ENCODE results near the gene OXER1. TPM values are rescaled to one million over a fixed set of nuclear protein-coding genes. Genes with fewer than 3 reads are reported as not detected.
A peak's percentile ranks its signal among the peaks of the same experiment; 100 is the strongest.

Gene OXER1
- total RNA-seq (2014; rRNA removed; shearing (Covaris generic)) (not detected in 2 replicates), polyA plus RNA-seq (2016; fragmentation: Nextera tagmentation; extraction: Ambion mirVana) (not detected in 2 replicates)

- Histone ChIP-seq H3K4me3 (no peak within 1 kb of the TSS), H3K9me3 (ENCODE audit: low read depth) (no peaks in the 10 kb centered on the region), H4K20me1 (ENCODE audit: insufficient read depth) (no peaks in the 10 kb centered on the region), H3K27ac (no peak within 1 kb of the TSS), H3K4me2 (ENCODE audit: unreplicated experiment) (no peak within 1 kb of the TSS), H3K4me1 (ENCODE audit: insufficient read depth) (no peaks in the 10 kb centered on the region), H3F3A (ENCODE audit: insufficient read depth) (no peaks in the 10 kb centered on the region), H3K9ac (no peak within 1 kb of the TSS), H3K79me2 (ENCODE audit: insufficient read depth) (no peaks in the 10 kb centered on the region), H3K9me2 (ENCODE audit: insufficient read depth) (no peaks in the 10 kb centered on the region), H3K36me3 (ENCODE audit: low read depth) (no peaks in the 10 kb centered on the region), H3K27me3 (replicated peaks; ENCODE audit: insufficient read depth) (no peaks in the 10 kb centered on the region), H2AFZ (no peak within 1 kb of the TSS)
- 47 to 59% methylated on average over 4 to 5 of the region's 5 CpGs for WGBS, 2 experiments (ENCODE audit: low coverage in 1 of 2, low lambda C conversion rate in 2 of 2, missing lambda C conversion rate in 2 of 2)
- TF ChIP-seq EZH2 (IDR thresholded peaks at IDR 0.05; ENCODE audit: insufficient read depth, poor library complexity, severe bottlenecking) (no peak), EZH2phosphoT487 (IDR thresholded peaks at IDR 0.05; ENCODE audit: insufficient read depth, low read depth) (no peak)
- in situ Hi-C loops (cut with MboI): no loop called here
- DNase-seq: no peak
Measured at GRCh38 chr2:42764096-42764495, at the start of gene OXER1. Gene OXER1, minus strand, starts transcription at chr2:42764135. Its CDS starts 73 bp downstream, at chr2:42764062.

- TF ChIP-seq EZH2phosphoT487 (IDR thresholded peaks at IDR 0.05; ENCODE audit: insufficient read depth, low read depth) (no peak), EZH2 (IDR thresholded peaks at IDR 0.05; ENCODE audit: insufficient read depth, poor library complexity, severe bottlenecking) (no peak)
- H3F3A ChIP-seq (ENCODE audit: insufficient read depth): peaks cover 25% of the 10 kb centered on the region
- H3K9me2 ChIP-seq (ENCODE audit: insufficient read depth): no peaks in the 10 kb centered on the region
- H3K4me2 ChIP-seq (ENCODE audit: unreplicated experiment): no peak overlapping the region
- H3K4me1 ChIP-seq (ENCODE audit: insufficient read depth): peaks cover 9% of the 10 kb centered on the region
- H3K36me3 ChIP-seq (ENCODE audit: low read depth): no peaks in the 10 kb centered on the region
- H2AFZ ChIP-seq: no peak overlapping the region
- H3K9ac ChIP-seq: no peak overlapping the region
- no peak overlapping the region for H3K4me3 ChIP-seq
- 52 to 62% methylated on average over 1 of the region's 1 CpG for WGBS, 2 experiments (ENCODE audit: low coverage in 1 of 2, low lambda C conversion rate in 2 of 2, missing lambda C conversion rate in 2 of 2)
- no peak overlapping the region for H3K27ac ChIP-seq
- no peaks in the 10 kb centered on the region for H3K9me3 ChIP-seq (ENCODE audit: low read depth)
- no peaks in the 10 kb centered on the region for H4K20me1 ChIP-seq (ENCODE audit: insufficient read depth)
- H3K79me2 ChIP-seq (ENCODE audit: insufficient read depth): no peaks in the 10 kb centered on the region
- no peaks in the 10 kb centered on the region for H3K27me3 ChIP-seq (replicated peaks; ENCODE audit: insufficient read depth)
- in situ Hi-C loops (cut with MboI): no loop called here
- peak; percentile 53 for DNase-seq
Measured at GRCh38 chr2:42812899-42813479, 49.1 kb upstream of the OXER1 start.

- no peak for TF ChIP-seq EZH2phosphoT487 (IDR thresholded peaks at IDR 0.05; ENCODE audit: insufficient read depth, low read depth)
- TF ChIP-seq EZH2 (IDR thresholded peaks at IDR 0.05; ENCODE audit: insufficient read depth, poor library complexity, severe bottlenecking): no peak
- H3K9me2 ChIP-seq (ENCODE audit: insufficient read depth): no peaks in the 10 kb centered on the region
- H3K9ac ChIP-seq: peak overlapping the region; percentile 90
- H3K4me2 ChIP-seq (ENCODE audit: unreplicated experiment): peak overlapping the region; percentile 83
- in situ Hi-C loops (cut with MboI): no loop called here
- peak overlapping the region; percentile 93 for H2AFZ ChIP-seq
- peak overlapping the region; percentile 92 for H3K27ac ChIP-seq
- peaks cover 9% of the 10 kb centered on the region for H3K4me1 ChIP-seq (ENCODE audit: insufficient read depth)
- no peaks in the 10 kb centered on the region for H3K9me3 ChIP-seq (ENCODE audit: low read depth)
- H4K20me1 ChIP-seq (ENCODE audit: insufficient read depth): no peaks in the 10 kb centered on the region
- no peaks in the 10 kb centered on the region for H3K36me3 ChIP-seq (ENCODE audit: low read depth)
- H3K79me2 ChIP-seq (ENCODE audit: insufficient read depth): no peaks in the 10 kb centered on the region
- H3F3A ChIP-seq (ENCODE audit: insufficient read depth): peaks cover 25% of the 10 kb centered on the region
- no peaks in the 10 kb centered on the region for H3K27me3 ChIP-seq (replicated peaks; ENCODE audit: insufficient read depth)
- H3K4me3 ChIP-seq: peak overlapping the region; percentile 70
- 3 to 4% methylated on average over 42 to 48 of the region's 51 CpGs for WGBS, 2 experiments (ENCODE audit: low coverage in 1 of 2, low lambda C conversion rate in 2 of 2, missing lambda C conversion rate in 2 of 2)
- DNase-seq: peak; percentile 65
Measured at GRCh38 chr2:42810971-42811811, 47.3 kb upstream of the OXER1 start.

- Histone ChIP-seq H3K27me3 (replicated peaks; ENCODE audit: insufficient read depth) (no peaks in the 10 kb centered on the region), H3K9ac (peak overlapping the region; percentile 90), H3K4me3 (peak overlapping the region; percentile 70), H3K4me2 (ENCODE audit: unreplicated experiment) (peak overlapping the region; percentile 83), H3K27ac (peak overlapping the region; percentile 92), H3F3A (ENCODE audit: insufficient read depth) (peaks cover 25% of the 10 kb centered on the region), H2AFZ (peak overlapping the region; percentile 93), H3K4me1 (ENCODE audit: insufficient read depth) (peaks cover 9% of the 10 kb centered on the region), H3K9me3 (ENCODE audit: low read depth) (no peaks in the 10 kb centered on the region), H3K79me2 (ENCODE audit: insufficient read depth) (no peaks in the 10 kb centered on the region), H3K9me2 (ENCODE audit: insufficient read depth) (no peaks in the 10 kb centered on the region), H4K20me1 (ENCODE audit: insufficient read depth) (no peaks in the 10 kb centered on the region), H3K36me3 (ENCODE audit: low read depth) (no peaks in the 10 kb centered on the region)
- 3 to 4% methylated on average over 67 to 81 of the region's 83 CpGs for WGBS, 2 experiments (ENCODE audit: low coverage in 1 of 2, low lambda C conversion rate in 2 of 2, missing lambda C conversion rate in 2 of 2)
- in situ Hi-C loops (cut with MboI): no loop called here
- DNase-seq: peak; percentile 96
- no peak for TF ChIP-seq EZH2phosphoT487 (IDR thresholded peaks at IDR 0.05; ENCODE audit: insufficient read depth, low read depth)
- TF ChIP-seq EZH2 (IDR thresholded peaks at IDR 0.05; ENCODE audit: insufficient read depth, poor library complexity, severe bottlenecking): no peak
Measured at GRCh38 chr2:42810121-42810970, 46.4 kb upstream of the OXER1 start.

Data from GM23248 (cell line).